ENCODE data around the gene PRDX6.
"Not testable (repeated sequence)": the region's sequence is repeated elsewhere in the genome, so short reads cannot be mapped to it uniquely, and the experiment has no call there.

Gene PRDX6

GRCh38 chr1:173496757-173497320, 19.7 kb downstream of the PRDX6 start:
- H3K9me3 Mint-ChIP-seq = peaks cover 9% of the 10 kb centered on the region

GRCh38 chr1:173499729-173500128, 22.6 kb downstream of the PRDX6 start:
- H3K27me3 Mint-ChIP-seq = no peaks in the 10 kb centered on the region
- H3K27ac Mint-ChIP-seq = no peak overlapping the region
- no peaks in the 10 kb centered on the region for H3K36me3 Mint-ChIP-seq (ENCODE audit: low read depth)
- H3K4me1 Mint-ChIP-seq (ENCODE audit: low read depth) = no peaks in the 10 kb centered on the region
- no peak overlapping the region for H3K4me3 Mint-ChIP-seq
- DNase-seq = no peak
- peaks cover 6% of the 10 kb centered on the region for H3K9me3 Mint-ChIP-seq

More at GRCh38 chr1:173496757-173497320, 19.7 kb downstream of the PRDX6 start:
- Mint-ChIP-seq H3K36me3 (ENCODE audit: low read depth) (no peaks in the 10 kb centered on the region), H3K27me3 (no peaks in the 10 kb centered on the region), H3K4me3 (no peak overlapping the region), H3K27ac (no peak overlapping the region), H3K4me1 (ENCODE audit: low read depth) (no peaks in the 10 kb centered on the region)
- no peak for DNase-seq

- Mint-ChIP-seq H3K36me3 (ENCODE audit: low read depth) (no peaks in the 10 kb centered on the region), H3K4me1 (ENCODE audit: low read depth) (no peaks in the 10 kb centered on the region), H3K9me3 (peaks cover 2% of the 10 kb centered on the region), H3K27ac (no peak overlapping the region), H3K4me3 (no peak overlapping the region), H3K27me3 (no peaks in the 10 kb centered on the region)
- DNase-seq = no peak
Observed at GRCh38 chr1:173502104-173502503, 25.0 kb downstream of the PRDX6 start.

- peaks cover 2% of the 10 kb centered on the region for H3K9me3 Mint-ChIP-seq
- no peaks in the 10 kb centered on the region for H3K4me1 Mint-ChIP-seq (ENCODE audit: low read depth)
- H3K36me3 Mint-ChIP-seq (ENCODE audit: low read depth) = no peaks in the 10 kb centered on the region
Observed at GRCh38 chr1:173503391-173503790, 26.3 kb downstream of the PRDX6 start.

GRCh38 chr1:173504268-173504667, 27.1 kb downstream of the PRDX6 start:
- H3K36me3 Mint-ChIP-seq (ENCODE audit: low read depth) = no peaks in the 10 kb centered on the region
- no peak for DNase-seq
- peaks cover 2% of the 10 kb centered on the region for H3K9me3 Mint-ChIP-seq
- H3K27ac Mint-ChIP-seq = no peak overlapping the region
- H3K4me1 Mint-ChIP-seq (ENCODE audit: low read depth) = no peaks in the 10 kb centered on the region
- H3K4me3 Mint-ChIP-seq = no peak overlapping the region
- no peaks in the 10 kb centered on the region for H3K27me3 Mint-ChIP-seq

More at GRCh38 chr1:173503391-173503790, 26.3 kb downstream of the PRDX6 start:
- H3K27ac Mint-ChIP-seq = no peak overlapping the region
- DNase-seq = no peak
- no peaks in the 10 kb centered on the region for H3K27me3 Mint-ChIP-seq
- no peak overlapping the region for H3K4me3 Mint-ChIP-seq

- Mint-ChIP-seq H3K4me1 (ENCODE audit: low read depth) (peaks cover 2% of the 10 kb centered on the region), H3K36me3 (ENCODE audit: low read depth) (no peaks in the 10 kb centered on the region), H3K9me3 (no peaks in the 10 kb centered on the region), H3K27me3 (no peaks in the 10 kb centered on the region), H3K4me3 (no peak overlapping the region), H3K27ac (no peak overlapping the region)
- DNase-seq = no peak
Observed at GRCh38 chr1:173505391-173505790, 28.3 kb downstream of the PRDX6 start.

- no peak for DNase-seq
- H3K27me3 Mint-ChIP-seq = no peaks in the 10 kb centered on the region
- H3K4me1 Mint-ChIP-seq (ENCODE audit: low read depth) = peaks cover 2% of the 10 kb centered on the region
- no peaks in the 10 kb centered on the region for H3K36me3 Mint-ChIP-seq (ENCODE audit: low read depth)
- no peak overlapping the region for H3K27ac Mint-ChIP-seq
- H3K4me3 Mint-ChIP-seq = no peak overlapping the region
- H3K9me3 Mint-ChIP-seq = no peaks in the 10 kb centered on the region
Observed at GRCh38 chr1:173506437-173506836, 29.3 kb downstream of the PRDX6 start.

- Mint-ChIP-seq H3K9me3 (no peaks in the 10 kb centered on the region), H3K4me1 (ENCODE audit: low read depth) (peaks cover 2% of the 10 kb centered on the region), H3K4me3 (no peak overlapping the region), H3K36me3 (ENCODE audit: low read depth) (no peaks in the 10 kb centered on the region), H3K27ac (no peak overlapping the region), H3K27me3 (no peaks in the 10 kb centered on the region)
- no peak for DNase-seq
Observed at GRCh38 chr1:173507205-173507846, 30.2 kb downstream of the PRDX6 start.

GRCh38 chr1:173507847-173508209, 30.7 kb downstream of the PRDX6 start:
- no peak overlapping the region for H3K27ac Mint-ChIP-seq
- no peaks in the 10 kb centered on the region for H3K27me3 Mint-ChIP-seq
- DNase-seq = no peak
- no peaks in the 10 kb centered on the region for H3K9me3 Mint-ChIP-seq
- no peaks in the 10 kb centered on the region for H3K36me3 Mint-ChIP-seq (ENCODE audit: low read depth)
- no peak overlapping the region for H3K4me3 Mint-ChIP-seq
- peaks cover 2% of the 10 kb centered on the region for H3K4me1 Mint-ChIP-seq (ENCODE audit: low read depth)

GRCh38 chr1:173508541-173508940, 31.4 kb downstream of the PRDX6 start:
- no peak overlapping the region for H3K27ac Mint-ChIP-seq
- no peak for DNase-seq
- no peaks in the 10 kb centered on the region for H3K27me3 Mint-ChIP-seq
- H3K4me1 Mint-ChIP-seq (ENCODE audit: low read depth) = peaks cover 2% of the 10 kb centered on the region
- H3K9me3 Mint-ChIP-seq = peaks cover 2% of the 10 kb centered on the region
- no peaks in the 10 kb centered on the region for H3K36me3 Mint-ChIP-seq (ENCODE audit: low read depth)
- no peak overlapping the region for H3K4me3 Mint-ChIP-seq

GRCh38 chr1:173509797-173510196, 32.7 kb downstream of the PRDX6 start:
- DNase-seq = no peak
- Mint-ChIP-seq H3K9me3 (peaks cover 6% of the 10 kb centered on the region), H3K4me3 (no peak overlapping the region), H3K27ac (no peak overlapping the region), H3K4me1 (ENCODE audit: low read depth) (peaks cover 2% of the 10 kb centered on the region), H3K27me3 (no peaks in the 10 kb centered on the region), H3K36me3 (ENCODE audit: low read depth) (no peaks in the 10 kb centered on the region)

GRCh38 chr1:173514503-173514902, 37.4 kb downstream of the PRDX6 start:
- H3K4me1 Mint-ChIP-seq (ENCODE audit: low read depth) = peaks cover 11% of the 10 kb centered on the region
- DNase-seq; H3K27me3 Mint-ChIP-seq; H3K36me3 Mint-ChIP-seq (ENCODE audit: low read depth); H3K9me3 Mint-ChIP-seq; H3K4me3 Mint-ChIP-seq; H3K27ac Mint-ChIP-seq: not testable (repeated sequence)

- Mint-ChIP-seq H3K9me3 (no peaks in the 10 kb centered on the region), H3K36me3 (ENCODE audit: low read depth) (no peaks in the 10 kb centered on the region), H3K4me3 (no peak overlapping the region), H3K4me1 (ENCODE audit: low read depth) (peaks cover 9% of the 10 kb centered on the region), H3K27ac (no peak overlapping the region), H3K27me3 (no peaks in the 10 kb centered on the region)
- no peak for DNase-seq
Observed at GRCh38 chr1:173520799-173521198, 43.7 kb downstream of the PRDX6 start.

GRCh38 chr1:173523329-173523728, 46.2 kb downstream of the PRDX6 start:
- Mint-ChIP-seq H3K27me3 (no peaks in the 10 kb centered on the region), H3K27ac (no peak overlapping the region)
- DNase-seq = no peak

GRCh38 chr1:173525926-173526325, 48.8 kb downstream of the PRDX6 start:
- Mint-ChIP-seq H3K27ac (no peak overlapping the region), H3K9me3 (no peaks in the 10 kb centered on the region)

More at GRCh38 chr1:173523329-173523728, 46.2 kb downstream of the PRDX6 start:
- Mint-ChIP-seq H3K4me3 (no peak overlapping the region), H3K9me3 (no peaks in the 10 kb centered on the region), H3K36me3 (ENCODE audit: low read depth) (no peaks in the 10 kb centered on the region), H3K4me1 (ENCODE audit: low read depth) (peaks cover 14% of the 10 kb centered on the region)

More at GRCh38 chr1:173525926-173526325, 48.8 kb downstream of the PRDX6 start:
- no peaks in the 10 kb centered on the region for H3K27me3 Mint-ChIP-seq
- no peak overlapping the region for H3K4me3 Mint-ChIP-seq
- peaks cover 27% of the 10 kb centered on the region for H3K4me1 Mint-ChIP-seq (ENCODE audit: low read depth)
- no peaks in the 10 kb centered on the region for H3K36me3 Mint-ChIP-seq (ENCODE audit: low read depth)
- no peak for DNase-seq
